DOHH2 (cell line): ENCODE measurements around the gene SUPT3H.

ENCODE experiments used
- H3F3A ChIP-seq: fragments of 200-600 bp; sonication (generic), shearing (Covaris generic); 2 replicates; pipeline ENCODE4 v1.6.0; 2016; ENCODE audit warnings: antibody characterized with exemption, mild to moderate bottlenecking; ENCODE audit not compliant: control insufficient read depth, insufficient read depth
- H3K27ac ChIP-seq: fragments of 200-600 bp; sonication (generic); 2 replicates; pipeline ENCODE4 v1.5.1; 2014; ENCODE audit warnings: low read depth, mild to moderate bottlenecking, low read length, moderate library complexity
- H3K27me3 ChIP-seq: fragments of 200-600 bp; sonication (generic); 2 replicates; pipeline ENCODE4 v1.6.1; 2014; ENCODE audit warnings: mild to moderate bottlenecking, low read length, mixed read lengths; ENCODE audit not compliant: control insufficient read depth
- H3K36me3 ChIP-seq: fragments of 200-600 bp; sonication (generic); 2 replicates; pipeline ENCODE4 v1.6.1; 2014; ENCODE audit warnings: mild to moderate bottlenecking, low read length, moderate library complexity, mixed read lengths; ENCODE audit not compliant: control insufficient read depth
- H3K4me1 ChIP-seq: fragments of 200-600 bp; sonication (generic); 2 replicates; pipeline ENCODE4 v1.6.1; 2014; ENCODE audit warnings: mild to moderate bottlenecking, low read length, mixed read lengths; ENCODE audit not compliant: control insufficient read depth
- H3K4me2 ChIP-seq: fragments of 200-600 bp; sonication (generic); 2 replicates; pipeline ENCODE4 v1.6.0; 2014; ENCODE audit warnings: mild to moderate bottlenecking, low read length, moderate library complexity
- H3K4me3 ChIP-seq: fragments of 200-600 bp; sonication (generic); 2 replicates; pipeline ENCODE4 v1.5.1; 2014; ENCODE audit warnings: mild to moderate bottlenecking, low read length, mixed read lengths
- H3K79me2 ChIP-seq: fragments of 200-600 bp; sonication (generic); 2 replicates; pipeline ENCODE4 v1.6.1; 2014; ENCODE audit warnings: mild to moderate bottlenecking, low read length, mixed read lengths; ENCODE audit not compliant: control insufficient read depth
- H3K9me2 ChIP-seq: fragments of 200-600 bp; sonication (generic); replicated peaks from 2 replicates; pipeline ENCODE4 v1.6.1; 2014; ENCODE audit warnings: mild to moderate bottlenecking, low read length, mixed read lengths; ENCODE audit not compliant: control insufficient read depth
- H3K9me3 ChIP-seq: fragments of 200-600 bp; sonication (generic); 2 replicates; pipeline ENCODE4 v1.6.1; 2014; ENCODE audit warnings: antibody characterized with exemption, low read length, mixed read lengths; ENCODE audit not compliant: control insufficient read depth, insufficient read depth
- H4K20me1 ChIP-seq: fragments of 200-600 bp; sonication (generic); 2 replicates; pipeline ENCODE4 v1.6.0; 2014; ENCODE audit warnings: low read depth, mild to moderate bottlenecking, antibody characterized with exemption, low read length, moderate library complexity; ENCODE audit not compliant: control insufficient read depth, insufficient read depth
- EZH2phosphoT487 ChIP-seq: fragments of 200-600 bp; sonication (generic); IDR thresholded peaks from 2 replicates; pipeline ENCODE4 v1.6.1; 2017; ENCODE audit warnings: borderline replicate concordance, mild to moderate bottlenecking, antibody characterized with exemption, low read length, moderate library complexity, mixed read lengths
- TF ChIP-seq, protein P1 (sequence below): fragments of 200-600 bp; sonication (generic); IDR thresholded peaks from one replicate; pipeline ENCODE4 v1.5.1; 2014; ENCODE audit warnings: antibody characterized with exemption, mild to moderate bottlenecking, low read depth, low read length; ENCODE audit not compliant: poor library complexity, severe bottlenecking

Gene SUPT3H

DNA sequence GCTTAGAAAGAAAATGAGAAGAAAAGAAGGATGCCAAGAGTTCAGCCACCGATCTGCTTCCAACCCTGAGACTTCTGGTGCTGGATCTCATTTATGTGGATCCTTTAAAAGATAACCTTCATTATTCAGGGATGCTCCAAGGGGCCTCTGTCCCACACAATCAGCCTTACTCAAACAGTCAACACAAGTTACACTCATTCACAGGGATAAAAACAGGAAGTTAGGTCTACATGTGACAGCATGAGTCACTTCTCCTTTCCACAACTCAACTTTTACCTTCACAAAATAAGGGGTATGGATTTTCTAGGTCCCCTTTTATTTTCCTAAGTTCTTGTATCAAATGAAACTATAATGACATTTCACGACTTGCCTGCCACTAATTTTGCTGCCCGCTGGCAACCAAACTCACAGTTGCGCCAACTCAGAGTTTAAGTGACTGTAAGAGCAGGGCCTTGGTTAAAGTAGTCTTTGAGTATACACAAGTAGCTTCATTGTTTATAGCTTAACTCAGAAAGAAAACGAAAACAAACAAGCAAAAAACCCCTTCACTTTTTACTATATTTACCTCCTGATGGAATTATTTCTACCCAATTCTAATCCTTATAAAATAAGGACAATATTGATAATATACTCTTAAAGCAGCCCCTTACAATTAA lies 328.4 kb downstream of the SUPT3H start:
- Histone ChIP-seq H3K36me3 (no peaks in the 10 kb centered on the region), H4K20me1 (no peaks in the 10 kb centered on the region), H3K4me3 (no peak overlapping the region), H3K9me3 (no peaks in the 10 kb centered on the region), H3K27ac (no peak overlapping the region), H3F3A (no peaks in the 10 kb centered on the region), H3K79me2 (no peaks in the 10 kb centered on the region), H3K4me1 (peaks cover 9% of the 10 kb centered on the region), H3K4me2 (no peak overlapping the region), H3K9me2 (no peaks in the 10 kb centered on the region), H3K27me3 (no peaks in the 10 kb centered on the region)
- no peak for TF ChIP-seq EZH2phosphoT487
- TF ChIP-seq, protein P1, sequence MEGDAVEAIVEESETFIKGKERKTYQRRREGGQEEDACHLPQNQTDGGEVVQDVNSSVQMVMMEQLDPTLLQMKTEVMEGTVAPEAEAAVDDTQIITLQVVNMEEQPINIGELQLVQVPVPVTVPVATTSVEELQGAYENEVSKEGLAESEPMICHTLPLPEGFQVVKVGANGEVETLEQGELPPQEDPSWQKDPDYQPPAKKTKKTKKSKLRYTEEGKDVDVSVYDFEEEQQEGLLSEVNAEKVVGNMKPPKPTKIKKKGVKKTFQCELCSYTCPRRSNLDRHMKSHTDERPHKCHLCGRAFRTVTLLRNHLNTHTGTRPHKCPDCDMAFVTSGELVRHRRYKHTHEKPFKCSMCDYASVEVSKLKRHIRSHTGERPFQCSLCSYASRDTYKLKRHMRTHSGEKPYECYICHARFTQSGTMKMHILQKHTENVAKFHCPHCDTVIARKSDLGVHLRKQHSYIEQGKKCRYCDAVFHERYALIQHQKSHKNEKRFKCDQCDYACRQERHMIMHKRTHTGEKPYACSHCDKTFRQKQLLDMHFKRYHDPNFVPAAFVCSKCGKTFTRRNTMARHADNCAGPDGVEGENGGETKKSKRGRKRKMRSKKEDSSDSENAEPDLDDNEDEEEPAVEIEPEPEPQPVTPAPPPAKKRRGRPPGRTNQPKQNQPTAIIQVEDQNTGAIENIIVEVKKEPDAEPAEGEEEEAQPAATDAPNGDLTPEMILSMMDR: no peak

DNA sequence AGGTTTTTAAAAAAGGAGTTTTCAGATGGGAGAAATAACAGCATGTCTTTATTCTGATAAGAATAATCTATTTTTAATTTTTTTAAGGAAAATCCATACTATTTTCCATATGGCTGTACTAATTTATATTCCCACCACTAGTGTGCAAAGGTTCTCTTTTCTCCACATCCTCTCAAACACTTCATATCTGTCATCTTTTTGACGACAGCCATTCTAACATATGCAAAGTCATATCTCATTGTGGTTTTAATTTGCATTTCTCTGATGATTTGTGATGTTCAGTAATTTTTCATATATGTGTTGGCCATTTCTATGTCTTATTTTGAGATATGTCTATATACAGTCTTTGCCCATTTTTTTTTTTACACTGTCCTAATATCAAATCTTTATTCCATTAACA lies 330.2 kb downstream of the SUPT3H start:
- H3K27ac ChIP-seq: no peak overlapping the region
- H3K4me1 ChIP-seq: peaks cover 9% of the 10 kb centered on the region
- no peak overlapping the region for H3K4me2 ChIP-seq
- H3K79me2 ChIP-seq: no peaks in the 10 kb centered on the region
- no peaks in the 10 kb centered on the region for H4K20me1 ChIP-seq
- H3K9me2 ChIP-seq: no peaks in the 10 kb centered on the region
- TF ChIP-seq, protein P1: no peak
- no peak for TF ChIP-seq EZH2phosphoT487
- H3F3A ChIP-seq: no peaks in the 10 kb centered on the region
- H3K9me3 ChIP-seq: no peaks in the 10 kb centered on the region
- no peak overlapping the region for H3K4me3 ChIP-seq
- no peaks in the 10 kb centered on the region for H3K27me3 ChIP-seq
- no peaks in the 10 kb centered on the region for H3K36me3 ChIP-seq

DNA sequence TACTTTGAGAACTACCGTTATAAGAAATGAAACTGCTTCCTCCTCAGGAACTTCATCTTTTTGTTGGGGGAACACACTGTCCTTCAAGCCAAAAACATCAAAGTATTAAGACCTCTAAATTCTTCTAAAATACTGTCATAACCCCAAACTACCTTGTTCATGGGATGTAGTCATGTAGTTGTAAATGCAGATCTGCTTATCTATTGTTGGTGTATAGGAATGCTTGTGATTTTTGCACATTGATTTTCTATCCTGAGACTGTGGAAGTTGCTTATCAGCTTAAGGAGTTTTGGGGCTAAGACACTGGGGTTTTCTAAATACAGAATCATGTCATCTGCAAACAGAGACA lies 332.5 kb downstream of the SUPT3H start:
- no peaks in the 10 kb centered on the region for H3K79me2 ChIP-seq
- H3K27ac ChIP-seq: no peak overlapping the region
- no peak overlapping the region for H3K4me3 ChIP-seq
- H3K4me1 ChIP-seq: peaks cover 9% of the 10 kb centered on the region
- H3K27me3 ChIP-seq: no peaks in the 10 kb centered on the region
- no peak overlapping the region for H3K4me2 ChIP-seq
- no peaks in the 10 kb centered on the region for H3K9me3 ChIP-seq
- no peaks in the 10 kb centered on the region for H3K36me3 ChIP-seq
- TF ChIP-seq, protein P1: no peak
- TF ChIP-seq EZH2phosphoT487: no peak
- H4K20me1 ChIP-seq: no peaks in the 10 kb centered on the region
- no peaks in the 10 kb centered on the region for H3F3A ChIP-seq
- no peaks in the 10 kb centered on the region for H3K9me2 ChIP-seq
